SK-N-SH (cell line): ENCODE measurements around the gene DCDC1. TPM values are rescaled to one million over a fixed set of nuclear protein-coding genes. Genes with fewer than 3 reads are reported as not detected.

Source experiments
- CTCF ChIA-PET: fragments of 300-600, 350-600 bp; formaldehyde crosslinking; extraction: SDS; loops from one replicate; lab custom pipeline; 2021; lab: Yijun Ruan, JAX
- POLR2A ChIA-PET: fragments of 350-600 bp; sonication (Branson Sonifier 250); formaldehyde crosslinking; extraction: SDS; loops from one replicate; lab custom pipeline; 2020; ENCODE audit warnings: antibody characterized with exemption, inconsistent platforms; lab: Yijun Ruan, JAX
- DNase-seq: peaks from one replicate; pipeline ENCODE4 v3.0.0; 2012
- H2AFZ ChIP-seq: fragments of 200-600 bp; sonication (generic); 2 replicates; pipeline ENCODE4 v1.8.1; 2016; ENCODE audit warnings: antibody characterized with exemption, mild to moderate bottlenecking, low read depth
- H3F3A ChIP-seq: fragments of 200-600 bp; sonication (generic); replicated peaks from 2 replicates; pipeline ENCODE3; 2016; ENCODE audit warnings: antibody characterized with exemption, mild to moderate bottlenecking; ENCODE audit not compliant: insufficient read depth
- H3K27ac ChIP-seq, 2 experiments: fragments of 200-500 bp in 1 of 2; fragments of 200-600 bp in 1 of 2; sonication (Bioruptor generic) in 1 of 2; sonication (generic), shearing (Covaris generic) in 1 of 2; 2 replicates each; pipeline versions ENCODE4 v1.5.1 to v1.6.1; 2014 to 2016; ENCODE audit warnings: low read depth in 2 of 2, inconsistent platforms in 1 of 2, low read length in 1 of 2, mild to moderate bottlenecking in 1 of 2, mixed read lengths in 1 of 2
- H3K27me3 ChIP-seq: fragments of 200-600 bp; sonication (generic), shearing (Covaris generic); 2 replicates; pipeline ENCODE4 v1.6.1; 2016; ENCODE audit warnings: mixed run types; ENCODE audit not compliant: insufficient read depth
- H3K36me3 ChIP-seq, 2 experiments: fragments of 200-500 bp in 1 of 2; fragments of 200-600 bp in 1 of 2; sonication (Bioruptor generic) in 1 of 2; sonication (generic) in 1 of 2; replicated peaks in 1 of 2; 2 replicates each; pipeline versions ENCODE3 to v1.5.1; 2014 to 2016; ENCODE audit warnings: low read length in 1 of 2, mild to moderate bottlenecking in 1 of 2; ENCODE audit not compliant: insufficient read depth in 2 of 2, control insufficient read depth in 1 of 2
- H3K4me1 ChIP-seq, 2 experiments: fragments of 200-500 bp in 1 of 2; fragments of 200-600 bp in 1 of 2; sonication (Bioruptor generic) in 1 of 2; sonication (generic), shearing (Covaris generic) in 1 of 2; 2 replicates each; pipeline versions ENCODE4 v1.5.1 to v1.6.1; 2014 to 2016; ENCODE audit warnings: low read depth in 1 of 2, low read length in 1 of 2, mixed run types in 1 of 2; ENCODE audit not compliant: insufficient read depth in 2 of 2, control insufficient read depth in 1 of 2
- H3K4me2 ChIP-seq: fragments of 200-600 bp; sonication (generic), shearing (Covaris generic); 2 replicates; pipeline ENCODE4 v1.6.1; 2017; ENCODE audit warnings: mixed run types
- H3K4me3 ChIP-seq, 2 experiments: fragments of 200-500 bp in 1 of 2; fragments of 200-600 bp in 1 of 2; sonication (Bioruptor generic) in 1 of 2; sonication (generic), shearing (Covaris generic) in 1 of 2; 2 replicates each; pipeline versions ENCODE4 v1.5.1 to v1.8.1; 2014 to 2016; ENCODE audit warnings: low read depth in 2 of 2, inconsistent platforms in 1 of 2, low read length in 1 of 2, mild to moderate bottlenecking in 1 of 2, mixed read lengths in 1 of 2, moderate library complexity in 1 of 2
- H3K79me2 ChIP-seq: fragments of 200-600 bp; sonication (generic); 2 replicates; pipeline ENCODE4 v1.8.1; 2017; ENCODE audit warnings: mild to moderate bottlenecking; ENCODE audit not compliant: insufficient read depth
- H3K9ac ChIP-seq: fragments of 200-600 bp; sonication (generic); 2 replicates; pipeline ENCODE4 v1.6.1; 2017; ENCODE audit warnings: mixed run types
- H3K9me2 ChIP-seq: fragments of 200-600 bp; sonication (generic); 2 replicates; pipeline ENCODE4 v1.6.1; 2017; ENCODE audit warnings: mixed run types
- H3K9me3 ChIP-seq: fragments of 200-600 bp; sonication (generic); 2 replicates; pipeline ENCODE4 v1.6.1; 2017; ENCODE audit warnings: mixed run types, mild to moderate bottlenecking, moderate library complexity
- H4K20me1 ChIP-seq: fragments of 200-600 bp; sonication (generic); 2 replicates; pipeline ENCODE4 v1.6.1; 2017; ENCODE audit warnings: mild to moderate bottlenecking, mixed run types; ENCODE audit not compliant: insufficient read depth
- CHD2 ChIP-seq: fragments of 150-350 bp; IDR thresholded peaks from 2 replicates; pipeline ENCODE4 v1.6.1; 2018; ENCODE audit warnings: low read length; ENCODE audit not compliant: partially characterized antibody
- CTCF ChIP-seq: fragments of 200-600 bp; sonication (generic); IDR thresholded peaks from 2 replicates; pipeline ENCODE4 v1.6.1; 2017; ENCODE audit warnings: antibody characterized with exemption, mild to moderate bottlenecking, moderate library complexity
- ELF1 ChIP-seq: IDR thresholded peaks from 2 replicates; pipeline ENCODE4 v1.4.0; 2012
- EP300 ChIP-seq, 2 experiments: IDR thresholded peaks; 2 replicates each; pipeline versions ENCODE4 v1.4.0 to v1.6.1; 2012; ENCODE audit warnings: borderline replicate concordance in 1 of 2, low read depth in 1 of 2, low read length in 1 of 2
- FOXJ3 ChIP-seq: sonication (generic); formaldehyde crosslinking; IDR thresholded peaks from 2 replicates; pipeline ENCODE4 v1.5.1; 2020; ENCODE audit warnings: mild to moderate bottlenecking, missing genetic modification reagents
- MXI1 ChIP-seq: IDR thresholded peaks from 2 replicates; pipeline ENCODE4 v1.6.1; 2012; ENCODE audit warnings: mild to moderate bottlenecking, low read depth, low read length, improper control_type of control experiment
- NRF1 ChIP-seq: IDR thresholded peaks from 2 replicates; pipeline ENCODE4 v1.6.1; 2012; ENCODE audit warnings: low read depth, mild to moderate bottlenecking, low read length
- RAD21 ChIP-seq: IDR thresholded peaks from 2 replicates; pipeline ENCODE4 v1.6.1; 2012; ENCODE audit warnings: mild to moderate bottlenecking, low read length
- RCOR1 ChIP-seq: fragments of 150-350 bp; IDR thresholded peaks from 2 replicates; pipeline ENCODE4 v1.6.1; 2017; ENCODE audit warnings: antibody characterized with exemption, low read length
- RXRA ChIP-seq: IDR thresholded peaks from 2 replicates; pipeline ENCODE4 v1.4.0; 2012; ENCODE audit warnings: low read depth, mild to moderate bottlenecking, borderline replicate concordance
- SIN3A ChIP-seq: IDR thresholded peaks from 2 replicates; pipeline ENCODE4 v1.6.1; 2012; ENCODE audit warnings: low read depth, mild to moderate bottlenecking, low read length, moderate library complexity, borderline replicate concordance
- TEAD4 ChIP-seq: IDR thresholded peaks from 2 replicates; pipeline ENCODE4 v1.4.0; 2012; ENCODE audit warnings: mild to moderate bottlenecking, borderline replicate concordance; ENCODE audit not compliant: insufficient read depth
- whole genome bisulfite sequencing: methylation state at CpG from one replicate; pipeline ENCODE4 v1.1.6; 2017; ENCODE audit warnings: low lambda C conversion rate; 5-methylcytosine and 5-hydroxymethylcytosine counted together
- polyA plus RNA-seq, 3 experiments: library from polyadenylated mRNA; depleted of rRNA; stranded (reverse); fragments of >200 nt; gene quantifications; 2 replicates each; pipeline ENCODE4 v1.2.3, GENCODE V29; 2012
- TF ChIP-seq, protein P1 (sequence below): fragments of 150-350 bp; IDR thresholded peaks from 2 replicates; pipeline ENCODE4 v1.6.1; 2016; ENCODE audit warnings: mild to moderate bottlenecking, low read depth, low read length
- TF ChIP-seq, protein P2 (sequence below): IDR thresholded peaks from 2 replicates; pipeline ENCODE4 v1.4.0; 2012; ENCODE audit warnings: low read depth, borderline replicate concordance
- TF ChIP-seq, protein P3 (sequence below): IDR thresholded peaks from 2 replicates; pipeline ENCODE4 v1.4.0; 2012; ENCODE audit warnings: low read depth

The DCDC1 gene
- polyA plus RNA-seq, 1 of the 3 experiments (the other 2 are of a cell fraction): 0.12 TPM

DNA sequence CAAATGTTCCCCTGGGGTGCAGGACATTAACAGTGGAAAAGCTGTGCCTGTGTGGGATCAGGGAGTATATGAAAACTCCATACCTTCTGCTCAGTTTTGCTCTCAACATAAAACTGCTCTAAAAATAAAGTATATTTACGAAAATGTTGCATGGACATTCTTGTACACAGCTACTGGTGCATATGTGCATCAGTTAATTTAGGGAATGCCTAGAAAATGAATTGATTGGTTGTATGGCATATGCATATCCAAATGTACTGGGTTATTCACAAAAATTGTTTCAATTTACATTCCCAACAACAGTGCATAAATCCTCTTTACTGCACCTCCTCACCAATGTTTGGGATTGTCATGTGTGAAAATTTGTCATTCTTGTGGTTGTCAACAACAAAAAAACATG lies 532.3 kb downstream of the DCDC1 start:
- H3K4me3 ChIP-seq: no peak overlapping the region
- CTCF ChIA-PET: interaction anchor here (1.2 kb wide), 1 partner anchor 77 kb away, joined by 3 read pairs; no protein-coding TSS in a partner anchor
- WGBS: 5% methylated on average over 1 of the region's 1 CpG

DNA sequence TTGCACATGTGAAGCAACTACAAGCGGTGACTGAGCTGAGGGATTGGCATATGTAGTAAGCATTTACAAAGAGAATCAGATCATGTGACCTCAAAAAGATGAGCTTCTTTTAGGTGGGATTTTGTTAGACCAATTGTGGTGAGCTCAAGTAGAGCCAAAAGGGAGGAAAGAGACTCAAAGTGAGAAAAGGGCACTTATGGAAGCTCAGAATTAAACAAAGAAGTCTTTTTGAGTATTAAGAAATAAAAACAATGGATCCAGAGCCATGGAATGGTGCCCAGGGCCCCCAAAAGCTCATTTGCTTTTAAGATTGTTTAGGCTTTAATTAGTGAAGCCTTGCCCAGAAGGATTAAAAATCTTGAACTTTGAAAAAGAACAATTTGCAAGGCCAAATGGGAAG lies 536.7 kb downstream of the DCDC1 start:
- H3K36me3 ChIP-seq: no peaks in the 10 kb centered on the region
- no peaks in the 10 kb centered on the region for H3K79me2 ChIP-seq
- no peak overlapping the region for H2AFZ ChIP-seq
- H3K27me3 ChIP-seq: no peaks in the 10 kb centered on the region
- H3K4me3 ChIP-seq: no peak overlapping the region
- TF ChIP-seq ELF1: no peak
- TF ChIP-seq CHD2: no peak
- no peak for TF ChIP-seq FOXJ3 (CRISPR knock-in tag)
- TF ChIP-seq, protein P1, sequence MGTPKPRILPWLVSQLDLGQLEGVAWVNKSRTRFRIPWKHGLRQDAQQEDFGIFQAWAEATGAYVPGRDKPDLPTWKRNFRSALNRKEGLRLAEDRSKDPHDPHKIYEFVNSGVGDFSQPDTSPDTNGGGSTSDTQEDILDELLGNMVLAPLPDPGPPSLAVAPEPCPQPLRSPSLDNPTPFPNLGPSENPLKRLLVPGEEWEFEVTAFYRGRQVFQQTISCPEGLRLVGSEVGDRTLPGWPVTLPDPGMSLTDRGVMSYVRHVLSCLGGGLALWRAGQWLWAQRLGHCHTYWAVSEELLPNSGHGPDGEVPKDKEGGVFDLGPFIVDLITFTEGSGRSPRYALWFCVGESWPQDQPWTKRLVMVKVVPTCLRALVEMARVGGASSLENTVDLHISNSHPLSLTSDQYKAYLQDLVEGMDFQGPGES: no peak
- no peak for TF ChIP-seq TEAD4
- TF ChIP-seq RAD21: no peak
- H3K4me1 ChIP-seq: no peaks in the 10 kb centered on the region
- H3F3A ChIP-seq: no peaks in the 10 kb centered on the region
- POLR2A ChIA-PET: no interaction called here
- 26% methylated on average over 1 of the region's 1 CpG for WGBS
- CTCF ChIA-PET: interaction anchor here (0.8 kb wide), 1 partner anchor 22 kb away, joined by 3 read pairs; no protein-coding TSS in a partner anchor
- no peaks in the 10 kb centered on the region for H4K20me1 ChIP-seq
- no peak overlapping the region for H3K9ac ChIP-seq
- no peak overlapping the region for H3K27ac ChIP-seq
- H3K9me3 ChIP-seq: no peaks in the 10 kb centered on the region
- no peaks in the 10 kb centered on the region for H3K9me2 ChIP-seq
- H3K4me2 ChIP-seq: no peak overlapping the region
- no peak for DNase-seq

More for the DNA sequence above, 532.3 kb downstream of the DCDC1 start:
- DNase-seq: no peak
- H3K9me3 ChIP-seq: no peaks in the 10 kb centered on the region
- H3K9ac ChIP-seq: no peak overlapping the region
- H2AFZ ChIP-seq: no peak overlapping the region
- no peaks in the 10 kb centered on the region for H3K36me3 ChIP-seq
- POLR2A ChIA-PET: no interaction called here
- H3F3A ChIP-seq: no peaks in the 10 kb centered on the region
- TF ChIP-seq CTCF (no peak), FOXJ3 (CRISPR knock-in tag) (no peak), RXRA (no peak), EP300 (IDR thresholded peaks at IDR 0.05; ENCODE audit: borderline replicate concordance in 1 of 2, low read depth in 1 of 2, low read length in 1 of 2) (no peak), SIN3A (no peak), MXI1 (no peak), RCOR1 (no peak), NRF1 (no peak)
- TF ChIP-seq, protein P1: no peak
- TF ChIP-seq, protein P2, sequence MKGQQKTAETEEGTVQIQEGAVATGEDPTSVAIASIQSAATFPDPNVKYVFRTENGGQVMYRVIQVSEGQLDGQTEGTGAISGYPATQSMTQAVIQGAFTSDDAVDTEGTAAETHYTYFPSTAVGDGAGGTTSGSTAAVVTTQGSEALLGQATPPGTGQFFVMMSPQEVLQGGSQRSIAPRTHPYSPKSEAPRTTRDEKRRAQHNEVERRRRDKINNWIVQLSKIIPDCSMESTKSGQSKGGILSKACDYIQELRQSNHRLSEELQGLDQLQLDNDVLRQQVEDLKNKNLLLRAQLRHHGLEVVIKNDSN: no peak
- TF ChIP-seq, protein P3, sequence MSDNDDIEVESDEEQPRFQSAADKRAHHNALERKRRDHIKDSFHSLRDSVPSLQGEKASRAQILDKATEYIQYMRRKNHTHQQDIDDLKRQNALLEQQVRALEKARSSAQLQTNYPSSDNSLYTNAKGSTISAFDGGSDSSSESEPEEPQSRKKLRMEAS: no peak
- TF ChIP-seq, all 33 proteins: peak for 0
- Histone ChIP-seq H3K79me2 (no peaks in the 10 kb centered on the region), H3K4me2 (no peak overlapping the region), H3K4me1 (no peaks in the 10 kb centered on the region), H3K27ac (no peak overlapping the region), H3K9me2 (no peaks in the 10 kb centered on the region), H3K27me3 (no peaks in the 10 kb centered on the region), H4K20me1 (no peaks in the 10 kb centered on the region)
